Upper lobe of left lung (tissue), 4 donors: ENCODE results near the gene CENPN.

ENCODE experiments used
- EP300 ChIP-seq, 4 donors: sonication (generic); formaldehyde crosslinking; IDR thresholded peaks; one replicate each; pipeline ENCODE4 v1.5.1; 2017; ENCODE audit warnings: antibody characterized with exemption in 4 of 4, control low read depth in 2 of 4
- POLR2A ChIP-seq, 4 donors: fragments of 450-650 bp; IDR thresholded peaks; one replicate each; pipeline ENCODE4 v1.5.1; 2016 to 2017; ENCODE audit warnings: antibody characterized with exemption in 4 of 4, mild to moderate bottlenecking in 2 of 4
- POLR2AphosphoS5 ChIP-seq, 2 donors: sonication (generic); formaldehyde crosslinking; IDR thresholded peaks; one replicate each; pipeline ENCODE4 v1.5.1; 2017; ENCODE audit warnings: antibody characterized with exemption in 2 of 2
- TF ChIP-seq, protein P1 (sequence below), 6 experiments: fragments of 450-650 bp in 4 of 6; fragments of 200-600 bp in 2 of 6; sonication (generic) in 2 of 6; IDR thresholded peaks; one replicate each; pipeline ENCODE4 v1.5.1; 2016 to 2019; ENCODE audit warnings: antibody characterized with exemption in 6 of 6

DNA sequence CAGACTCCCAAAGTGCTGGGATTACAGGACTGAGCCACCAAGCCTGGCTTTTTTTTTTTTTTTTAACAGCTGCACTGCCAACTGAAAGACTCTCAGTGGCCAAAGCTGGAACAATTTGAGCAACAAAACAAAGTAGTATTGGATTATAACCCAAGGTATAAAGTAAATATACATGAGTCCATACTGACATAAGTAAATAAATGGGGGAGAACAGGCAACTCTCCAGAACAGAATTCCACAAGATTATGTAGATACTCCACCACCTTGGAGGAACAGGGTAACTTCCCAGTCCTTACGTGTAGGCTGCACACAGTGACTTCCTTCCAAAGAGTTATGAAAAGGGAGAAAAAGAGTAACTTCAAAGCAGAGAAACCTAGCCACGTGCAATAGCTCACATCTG lies 16.0 kb upstream of the CENPN start:
- TF ChIP-seq, protein P1, sequence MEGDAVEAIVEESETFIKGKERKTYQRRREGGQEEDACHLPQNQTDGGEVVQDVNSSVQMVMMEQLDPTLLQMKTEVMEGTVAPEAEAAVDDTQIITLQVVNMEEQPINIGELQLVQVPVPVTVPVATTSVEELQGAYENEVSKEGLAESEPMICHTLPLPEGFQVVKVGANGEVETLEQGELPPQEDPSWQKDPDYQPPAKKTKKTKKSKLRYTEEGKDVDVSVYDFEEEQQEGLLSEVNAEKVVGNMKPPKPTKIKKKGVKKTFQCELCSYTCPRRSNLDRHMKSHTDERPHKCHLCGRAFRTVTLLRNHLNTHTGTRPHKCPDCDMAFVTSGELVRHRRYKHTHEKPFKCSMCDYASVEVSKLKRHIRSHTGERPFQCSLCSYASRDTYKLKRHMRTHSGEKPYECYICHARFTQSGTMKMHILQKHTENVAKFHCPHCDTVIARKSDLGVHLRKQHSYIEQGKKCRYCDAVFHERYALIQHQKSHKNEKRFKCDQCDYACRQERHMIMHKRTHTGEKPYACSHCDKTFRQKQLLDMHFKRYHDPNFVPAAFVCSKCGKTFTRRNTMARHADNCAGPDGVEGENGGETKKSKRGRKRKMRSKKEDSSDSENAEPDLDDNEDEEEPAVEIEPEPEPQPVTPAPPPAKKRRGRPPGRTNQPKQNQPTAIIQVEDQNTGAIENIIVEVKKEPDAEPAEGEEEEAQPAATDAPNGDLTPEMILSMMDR (IDR thresholded peaks at IDR 0.05) = no peak
- no peak for TF ChIP-seq POLR2A (IDR thresholded peaks at IDR 0.05)
- TF ChIP-seq POLR2AphosphoS5 (IDR thresholded peaks at IDR 0.05) = no peak
- TF ChIP-seq EP300 (IDR thresholded peaks at IDR 0.05) = no peak
